Fibroblast of skin of back (primary cell): ENCODE measurements around the gene HIC1. TPM values are rescaled to one million over a fixed set of nuclear protein-coding genes. Genes with fewer than 3 reads are reported as not detected.
"Not testable (repeated sequence)": the region's sequence is repeated elsewhere in the genome, so short reads cannot be mapped to it uniquely, and the experiment has no call there.

ENCODE experiments used
- DNase-seq: peaks from one replicate; pipeline ENCODE4 v3.0.0-alpha.2; 2013
- polyA plus RNA-seq, 2 experiments: library from polyadenylated mRNA; unstranded; fragments of 120-200 nt; gene quantifications; one replicate each; pipeline ENCODE4 v1.2.1, GENCODE V29; 2013; ENCODE audit not compliant: insufficient read length in 2 of 2

The HIC1 gene
- 18.5 TPM for polyA plus RNA-seq (2013, experiment 1 of 2; ENCODE audit: insufficient read length)
- 19.4 TPM for polyA plus RNA-seq (2013, experiment 2 of 2; ENCODE audit: insufficient read length)

DNA sequence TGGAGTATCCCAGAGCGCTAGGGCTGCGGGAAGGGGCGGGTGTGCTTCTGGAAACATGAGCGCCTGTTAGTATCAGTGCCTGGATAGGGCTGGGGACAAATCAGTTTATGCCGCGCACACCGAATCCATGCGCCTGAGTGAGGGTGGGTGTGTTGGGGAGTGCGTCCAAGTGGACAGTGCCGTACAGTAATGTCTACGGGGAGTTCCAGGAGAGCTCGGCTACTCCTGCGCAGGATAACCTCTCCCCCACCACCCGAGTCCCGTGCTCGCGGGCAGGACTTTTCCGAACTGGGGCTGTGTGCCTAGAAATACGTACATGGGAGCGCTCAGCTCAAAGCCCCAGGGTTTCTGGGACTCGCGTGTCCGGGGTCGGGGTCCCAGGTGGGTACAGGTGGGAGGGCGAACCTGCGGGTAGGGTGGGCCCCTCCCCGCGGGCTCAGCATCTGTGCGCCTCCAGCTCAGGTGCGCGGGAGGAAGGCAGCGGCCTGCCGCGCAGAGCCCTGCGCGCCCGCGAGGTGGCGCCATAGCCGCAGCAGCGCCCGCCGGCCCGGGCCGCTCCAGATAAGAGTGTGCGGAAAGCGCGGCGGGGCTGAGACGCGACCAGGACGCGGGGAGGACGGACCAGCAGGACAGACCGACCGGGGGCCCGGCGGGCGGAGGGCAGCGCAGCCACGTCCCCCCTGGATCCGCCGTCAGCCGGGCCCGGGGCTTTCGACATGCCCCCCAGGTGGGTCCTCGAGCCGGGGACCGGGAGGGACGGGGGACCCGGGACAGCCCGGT is at the start of gene HIC1:
HIC1 (plus strand) TSS at position 592 of the 780 bp plus-strand sequence. CDS start 1,588 bp downstream, outside the sequence.
- DNase-seq: peak; percentile 79

DNA sequence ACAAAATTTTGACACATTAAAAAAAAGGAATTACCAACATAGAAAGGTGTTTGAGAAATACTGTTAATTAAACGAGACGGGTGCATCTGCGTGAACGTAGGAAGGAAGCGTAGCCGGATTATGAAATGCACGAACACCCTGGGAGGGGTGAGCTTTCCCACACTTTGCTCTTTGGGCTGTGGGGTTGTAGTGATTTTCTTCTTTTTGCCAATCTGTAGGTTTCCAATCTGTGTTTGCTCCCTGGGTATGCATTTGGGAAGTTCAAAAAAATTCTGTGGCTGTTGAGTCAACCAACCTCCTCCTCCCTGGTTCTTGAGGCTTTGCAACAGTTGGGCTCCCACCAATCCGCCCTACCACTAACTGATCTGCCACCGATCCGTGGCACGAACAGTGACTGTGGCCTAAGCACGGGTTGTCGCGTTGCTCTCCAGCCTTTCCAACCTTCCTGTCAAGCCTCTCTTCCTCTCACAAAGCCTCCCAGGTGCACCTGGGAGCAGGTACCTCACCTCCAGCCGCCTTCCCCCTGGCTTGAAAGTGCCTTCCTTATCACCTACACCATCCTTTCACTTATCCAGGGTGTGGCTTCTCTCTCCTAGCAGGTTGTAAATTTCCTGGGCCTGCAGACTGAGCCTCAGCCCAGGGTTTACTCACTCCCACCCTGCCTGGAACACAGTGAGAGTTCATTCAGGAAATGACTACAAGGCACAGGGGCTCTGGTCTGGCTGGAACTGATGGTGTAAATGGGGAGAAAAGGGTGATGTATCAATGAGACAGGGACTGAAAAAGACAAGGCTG is 46.4 kb upstream of the HIC1 start:
- DNase-seq: no peak

GRCh38 chr17:2009737-2010136 is 45.2 kb upstream of the HIC1 start:
- no peak for DNase-seq

GRCh38 chr17:2011411-2012371 is 43.2 kb upstream of the HIC1 start:
- peak; percentile 78 for DNase-seq

GRCh38 chr17:2012499-2012898 is 42.4 kb upstream of the HIC1 start:
- DNase-seq: no peak

DNA sequence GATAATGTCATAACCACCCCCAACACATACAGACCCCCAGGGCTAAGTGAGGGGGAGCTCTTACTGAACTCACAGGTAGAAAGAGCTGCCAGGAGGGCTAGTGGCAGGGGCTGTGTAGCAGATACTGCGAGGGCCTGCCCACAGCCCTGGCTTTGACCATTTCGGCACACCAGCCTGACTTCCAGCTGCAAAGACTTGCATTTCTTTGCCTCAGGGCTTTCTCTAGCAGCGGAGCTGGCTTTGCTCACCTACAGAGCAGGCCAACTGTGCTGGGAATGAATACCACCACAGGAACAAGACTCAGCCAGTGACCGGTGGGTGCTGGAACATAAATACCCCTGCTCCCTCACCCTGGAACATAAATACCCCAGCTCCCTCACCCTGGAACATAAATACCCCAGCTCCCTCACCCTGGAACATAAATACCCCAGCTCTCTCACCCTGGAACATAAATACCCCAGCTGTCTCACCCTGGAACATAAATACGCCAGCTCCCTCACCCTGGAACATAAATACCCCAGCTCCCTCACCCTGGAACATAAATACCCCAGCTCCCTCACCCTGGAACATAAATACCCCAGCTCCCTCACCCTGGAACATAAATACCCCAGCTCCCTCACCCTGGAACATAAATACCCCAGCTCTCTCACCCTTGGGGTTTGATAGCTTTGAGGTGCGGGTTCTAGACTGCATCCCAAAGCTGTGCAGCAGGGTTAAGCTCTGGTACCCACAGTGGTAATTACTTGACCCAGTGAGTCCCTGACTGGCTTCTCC is 41.5 kb upstream of the HIC1 start:
- DNase-seq: not testable (repeated sequence)

- DNase-seq: no peak
Measured at GRCh38 chr17:2013994-2014317, 40.9 kb upstream of the HIC1 start.

- DNase-seq: no peak
Measured at GRCh38 chr17:2015314-2015713, 39.6 kb upstream of the HIC1 start.

GRCh38 chr17:2016494-2016893 is 38.4 kb upstream of the HIC1 start:
- DNase-seq: no peak

DNA sequence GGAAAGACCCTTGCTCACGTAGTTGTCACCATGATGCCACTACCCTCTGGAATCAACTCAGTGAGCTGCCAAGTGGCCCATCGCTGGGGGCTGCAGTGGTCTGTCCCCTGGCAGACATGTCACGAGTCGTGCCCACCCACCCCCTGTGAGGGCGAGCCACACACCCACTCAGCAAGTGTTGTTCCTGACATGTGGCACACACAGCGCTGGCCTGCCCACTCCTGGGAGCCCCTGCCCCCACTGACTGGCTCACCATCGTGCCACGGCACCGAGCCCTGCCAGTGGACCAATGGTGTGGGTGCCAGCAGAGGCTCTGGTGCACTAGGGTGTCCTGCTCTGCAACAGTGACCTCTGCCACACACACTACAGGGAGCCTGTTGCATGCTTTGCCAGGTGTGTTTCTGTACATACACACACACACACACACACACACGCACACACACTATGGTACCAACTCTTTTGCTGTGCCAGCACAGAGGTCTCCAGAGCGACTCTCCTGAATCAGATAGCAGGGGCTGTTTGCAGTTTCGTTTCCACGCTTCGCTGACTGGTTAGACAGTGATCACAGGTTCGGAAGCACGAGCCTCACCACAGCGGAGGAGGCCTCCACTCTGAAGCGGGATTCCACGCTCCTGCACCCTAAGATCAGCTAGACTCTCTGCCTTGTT is 37.5 kb upstream of the HIC1 start:
- no peak for DNase-seq

GRCh38 chr17:2018716-2019510 is 36.0 kb upstream of the HIC1 start:
- DNase-seq: no peak

DNA sequence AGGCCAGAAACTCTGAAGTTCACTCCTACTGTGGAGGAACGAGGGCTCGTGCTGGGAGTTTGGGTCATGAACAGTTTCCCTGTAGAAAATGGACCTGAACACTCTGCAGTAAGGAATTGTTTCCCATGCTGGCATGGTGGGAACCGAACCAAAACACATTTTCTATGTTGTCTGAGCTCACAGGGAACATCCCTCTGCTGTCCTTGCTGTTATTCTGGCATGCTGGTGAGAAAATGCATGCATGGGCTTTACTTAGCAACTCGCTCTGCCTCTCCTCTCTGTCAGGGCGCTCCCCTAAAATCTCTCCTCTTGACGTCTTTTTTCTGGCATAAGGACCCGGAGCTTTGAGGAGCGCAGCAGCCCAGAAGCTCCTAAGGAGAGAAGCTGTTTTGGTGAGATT is 35.2 kb upstream of the HIC1 start:
- no peak for DNase-seq

GRCh38 chr17:2020721-2021120 is 34.2 kb upstream of the HIC1 start:
- DNase-seq: no peak

DNA sequence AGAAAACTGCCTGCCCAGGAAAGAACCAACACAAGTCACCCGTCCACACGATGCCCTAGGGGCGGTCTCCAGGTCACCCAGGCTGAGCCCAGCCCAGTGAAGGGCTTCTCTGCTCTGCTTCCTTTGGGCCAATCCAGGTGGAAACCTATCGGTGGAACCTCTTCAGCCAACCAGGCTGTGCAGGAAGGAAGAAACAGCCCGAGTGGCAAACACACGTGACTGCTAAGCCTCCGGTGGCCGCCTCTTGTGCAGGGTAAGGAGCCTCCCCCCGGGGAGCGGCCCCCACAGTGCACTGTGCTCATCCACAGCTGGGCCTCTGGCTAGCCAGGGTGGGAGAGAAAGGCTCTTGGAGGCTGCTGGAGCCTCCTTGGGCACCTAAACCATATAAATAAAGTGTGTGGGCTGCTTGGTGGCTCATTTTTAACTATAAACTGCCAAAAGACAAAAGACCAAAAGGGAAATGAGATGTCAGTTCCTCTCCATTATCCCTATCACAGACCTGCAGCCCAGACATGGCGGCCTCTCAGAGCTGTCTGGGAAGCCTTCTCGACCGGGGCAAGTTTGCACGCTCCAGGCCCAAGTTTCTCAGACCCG is 32.2 kb upstream of the HIC1 start:
- no peak for DNase-seq

- no peak for DNase-seq
Measured at GRCh38 chr17:2023256-2023655, 31.6 kb upstream of the HIC1 start.

- DNase-seq: no peak
Measured at GRCh38 chr17:2023692-2024571, 31.0 kb upstream of the HIC1 start.

GRCh38 chr17:2024572-2025219 is 30.2 kb upstream of the HIC1 start:
- no peak for DNase-seq

GRCh38 chr17:2025220-2025621 is 29.7 kb upstream of the HIC1 start, which contains the start of gene RTN4RL1:
TSS of gene RTN4RL1 (minus strand) at chr17:2025334. CDS start at chr17:2024865, 469 bp downstream.
- peak; percentile 57 for DNase-seq
